ENCODE measurements around the gene ITPR1. TPM values are rescaled to one million over a fixed set of nuclear protein-coding genes. Genes with fewer than 3 reads are reported as not detected.

ITPR1 gene
- total RNA-seq, 4 donors from 2014 or later = 12.1 to 68.7 (median 25.6) TPM

DNA sequence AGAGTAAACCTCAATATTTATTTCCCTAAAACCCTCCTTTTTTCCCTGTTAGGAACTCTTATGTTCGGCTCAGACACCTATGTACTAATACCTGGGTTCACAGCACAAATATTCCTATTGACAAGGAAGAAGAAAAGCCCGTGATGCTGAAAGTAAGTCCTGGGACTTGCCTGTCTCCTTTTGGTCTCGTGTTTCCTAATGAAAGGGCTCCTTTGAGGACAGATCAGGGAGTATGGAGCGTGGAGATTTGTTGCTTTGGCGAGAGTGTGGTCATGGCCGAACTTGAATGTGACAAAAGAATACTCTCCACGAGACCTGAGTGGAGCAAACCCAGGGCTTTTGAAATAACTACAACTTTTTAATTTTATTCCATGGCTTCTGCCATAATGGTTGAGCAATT lies 167.8 kb downstream of the ITPR1 start:
- intact Hi-C loops (cut with DNase I) = no loop called here
- no peak overlapping the region for H3K4me3 ChIP-seq
- peaks cover 0 to 41% (median 7%) of the 10 kb centered on the region in 3 donors for H3K36me3 ChIP-seq
- WGBS, 2 donors = 82 to 88% methylated on average over 7 of the region's 7 CpGs
- H3K27ac ChIP-seq = no peak overlapping the region
- no peak for DNase-seq
- H3K27me3 ChIP-seq = no peaks in the 10 kb centered on the region
- no peaks in the 10 kb centered on the region for H3K9me3 ChIP-seq
- peaks cover 0 to 2% (median 0%) of the 10 kb centered on the region in 3 donors for H3K4me1 ChIP-seq
- TF ChIP-seq POLR2A (IDR thresholded peaks at IDR 0.05) (no peak), CTCF (IDR thresholded peaks at IDR 0.05) (no peak)

GRCh38 chr3:4664412-4664811 lies 171.3 kb downstream of the ITPR1 start:
- no peaks in the 10 kb centered on the region for H3K27me3 ChIP-seq
- H3K4me1 ChIP-seq = no peaks in the 10 kb centered on the region
- WGBS, 2 donors = 80 to 92% methylated on average over 2 of the region's 2 CpGs
- intact Hi-C loops (cut with DNase I) = no loop called here
- H3K4me3 ChIP-seq = no peak overlapping the region
- no peak for DNase-seq
- no peak for TF ChIP-seq POLR2A (IDR thresholded peaks at IDR 0.05)
- no peak for TF ChIP-seq CTCF (IDR thresholded peaks at IDR 0.05)
- peaks cover 0 to 65% (median 7%) of the 10 kb centered on the region in 3 donors for H3K36me3 ChIP-seq
- no peak overlapping the region for H3K27ac ChIP-seq
- H3K9me3 ChIP-seq = no peaks in the 10 kb centered on the region

DNA sequence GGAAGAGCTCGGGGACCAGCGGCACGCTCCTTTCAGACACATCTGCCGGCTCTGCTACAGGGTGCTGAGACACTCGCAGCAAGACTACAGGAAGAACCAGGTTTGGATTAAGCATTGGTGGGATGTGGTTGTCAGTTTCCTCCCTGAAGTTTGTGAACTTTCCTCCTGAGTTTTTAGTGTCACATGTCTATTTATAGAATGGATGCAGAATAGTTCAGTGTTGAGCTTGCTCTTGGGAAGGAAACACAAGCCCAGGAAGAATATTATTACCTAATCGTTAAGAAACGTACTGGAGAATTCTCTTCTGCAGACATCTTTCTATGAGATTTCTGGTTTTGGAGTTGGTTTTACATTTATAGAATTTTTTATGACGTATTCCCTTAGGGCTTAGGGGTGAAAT lies 172.0 kb downstream of the ITPR1 start:
- TF ChIP-seq POLR2A (IDR thresholded peaks at IDR 0.05) (no peak), CTCF (IDR thresholded peaks at IDR 0.05) (no peak)
- Histone ChIP-seq H3K27me3 (no peaks in the 10 kb centered on the region), H3K27ac (no peak overlapping the region), H3K9me3 (no peaks in the 10 kb centered on the region), H3K4me3 (no peak overlapping the region), H3K36me3 (peaks cover 0 to 72% (median 7%) of the 10 kb centered on the region in 3 donors), H3K4me1 (no peaks in the 10 kb centered on the region)
- intact Hi-C loops (cut with DNase I) = no loop called here
- DNase-seq = no peak
- WGBS, 2 donors = 84 to 88% methylated on average over 6 to 8 of the region's 8 CpGs

- Histone ChIP-seq H3K4me3 (no peak overlapping the region), H3K4me1 (no peaks in the 10 kb centered on the region), H3K9me3 (no peaks in the 10 kb centered on the region), H3K36me3 (peaks cover 0 to 80% (median 7%) of the 10 kb centered on the region in 3 donors), H3K27me3 (no peaks in the 10 kb centered on the region), H3K27ac (no peak overlapping the region)
- intact Hi-C loops (cut with DNase I) = no loop called here
- WGBS, 2 donors = 96 to 97% methylated on average over 2 of the region's 2 CpGs
- TF ChIP-seq CTCF (IDR thresholded peaks at IDR 0.05) = no peak
- TF ChIP-seq POLR2A (IDR thresholded peaks at IDR 0.05) = no peak
- DNase-seq = no peak
Observed at GRCh38 chr3:4666071-4666470, 172.9 kb downstream of the ITPR1 start.

- DNase-seq = no peak
- intact Hi-C loops (cut with DNase I) = no loop called here
- Histone ChIP-seq H3K4me3 (no peak overlapping the region), H3K36me3 (peaks cover 0 to 75% (median 0%) of the 10 kb centered on the region in 3 donors), H3K27ac (no peak overlapping the region), H3K9me3 (no peaks in the 10 kb centered on the region), H3K4me1 (no peaks in the 10 kb centered on the region), H3K27me3 (no peaks in the 10 kb centered on the region)
- WGBS, 2 donors = 71 to 91% methylated on average over 4 to 5 of the region's 5 CpGs
- TF ChIP-seq CTCF (IDR thresholded peaks at IDR 0.05) (peak in 1 of 6 experiments; percentile 25), POLR2A (IDR thresholded peaks at IDR 0.05) (no peak)
Observed at GRCh38 chr3:4670352-4670751, 177.2 kb downstream of the ITPR1 start.

All from esophagus squamous epithelium (tissue), 5 donors.